AG09309 (cell line): ENCODE measurements around the gene CNTNAP2.

Experiments
- DNase-seq: peaks from one replicate; pipeline ENCODE4 v3.0.0-alpha.2; 2010; ENCODE audit warnings: low read depth
- H3K4me3 ChIP-seq: 2 replicates; pipeline ENCODE4 v1.5.1; 2011; ENCODE audit warnings: mild to moderate bottlenecking, low read depth, low read length, moderate library complexity; ENCODE audit not compliant: control insufficient read depth
- CTCF ChIP-seq: IDR thresholded peaks from 2 replicates; pipeline ENCODE4 v1.5.1; 2011; ENCODE audit warnings: mild to moderate bottlenecking, low read depth, low read length, inconsistent platforms; ENCODE audit not compliant: insufficient read depth, control insufficient read depth; ENCODE audit errors: missing control alignments

Gene CNTNAP2

DNA sequence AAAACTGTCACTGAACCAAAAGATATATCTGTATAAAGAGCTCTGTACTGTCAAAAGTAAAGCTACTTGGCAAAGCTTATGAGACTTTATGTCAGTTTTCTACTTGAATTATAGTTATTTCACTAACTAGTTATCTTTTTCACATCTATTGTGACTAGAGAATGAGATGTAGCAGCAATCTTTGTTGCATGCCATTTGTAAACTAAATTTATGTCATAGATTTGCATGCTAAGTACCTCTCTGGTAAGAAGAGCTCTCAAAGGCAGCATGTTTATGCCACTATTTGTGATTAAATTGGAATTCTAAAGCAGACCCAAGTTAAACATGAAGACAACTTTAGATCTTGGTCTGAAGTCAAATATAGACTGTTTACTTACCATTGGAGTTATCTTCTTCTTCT is 300.6 kb downstream of the CNTNAP2 start:
- H3K4me3 ChIP-seq: no peak overlapping the region
- TF ChIP-seq CTCF: no peak

DNA sequence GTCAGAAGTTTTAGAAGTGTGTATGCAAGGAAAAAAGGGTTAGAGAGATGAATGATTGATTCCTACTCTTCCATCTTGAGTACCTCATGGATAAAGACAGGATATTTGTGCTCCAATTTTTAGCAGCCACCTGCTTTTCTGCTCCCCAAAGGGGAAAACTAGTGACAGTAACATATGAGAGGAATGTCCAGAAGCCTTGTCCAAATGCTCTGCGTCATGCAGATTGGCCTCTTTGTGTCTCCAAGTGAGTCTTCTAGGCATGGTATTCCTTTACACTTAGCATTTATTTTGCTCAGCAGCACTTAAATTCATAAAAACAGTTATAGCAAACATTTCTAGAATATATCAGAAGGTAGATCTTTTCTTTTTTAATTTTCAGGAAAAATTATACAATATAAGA is 306.8 kb downstream of the CNTNAP2 start:
- no peak for TF ChIP-seq CTCF
- DNase-seq: no peak
- no peak overlapping the region for H3K4me3 ChIP-seq

More for the DNA sequence above, 300.6 kb downstream of the CNTNAP2 start:
- DNase-seq: no peak

DNA sequence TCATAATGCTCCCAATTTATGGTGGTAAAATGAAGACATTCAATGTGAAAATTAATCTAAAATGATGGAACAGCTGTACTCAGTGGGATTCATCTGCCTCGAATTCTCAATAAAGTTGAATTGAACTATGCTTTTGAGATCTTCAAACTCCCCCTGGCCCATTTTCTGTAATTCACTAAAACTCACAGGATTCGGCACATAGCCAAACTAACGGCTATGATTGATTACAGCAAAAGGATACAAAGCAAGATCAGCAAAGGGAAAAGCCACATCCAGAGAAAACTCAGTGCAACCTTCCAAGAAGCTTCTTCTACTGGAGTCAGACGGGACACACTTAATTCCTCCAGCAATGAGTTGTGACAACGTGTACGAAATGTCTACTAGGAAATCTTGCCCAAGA is 307.5 kb downstream of the CNTNAP2 start:
- H3K4me3 ChIP-seq: no peak overlapping the region
- TF ChIP-seq CTCF: no peak
- DNase-seq: no peak

- TF ChIP-seq CTCF: no peak
These were observed 316.9 kb downstream of the CNTNAP2 start for GRCh38 chr7:146433501-146433900.

DNA sequence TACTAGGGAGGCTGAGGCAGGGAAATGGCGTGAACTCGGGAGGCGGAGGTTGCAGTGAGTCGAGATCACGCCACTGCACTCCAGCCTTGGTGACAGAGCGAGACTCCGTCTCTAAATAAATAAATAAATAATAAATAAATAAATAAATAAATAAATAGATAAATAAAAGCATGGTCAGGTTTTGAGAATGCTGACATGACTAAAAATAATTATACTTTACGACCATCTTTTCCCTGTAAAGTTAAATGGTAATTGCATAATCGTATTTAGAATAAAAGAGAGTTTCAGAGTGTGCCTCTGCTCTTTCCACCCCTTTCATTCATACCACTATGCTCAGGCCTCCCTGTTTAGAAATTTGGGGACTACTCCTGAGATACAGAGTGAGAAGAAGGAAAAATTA is 326.5 kb downstream of the CNTNAP2 start:
- TF ChIP-seq CTCF: no peak
- DNase-seq: no peak
- no peak overlapping the region for H3K4me3 ChIP-seq

More at GRCh38 chr7:146433501-146433900, 316.9 kb downstream of the CNTNAP2 start:
- H3K4me3 ChIP-seq: no peak overlapping the region
- DNase-seq: no peak

DNA sequence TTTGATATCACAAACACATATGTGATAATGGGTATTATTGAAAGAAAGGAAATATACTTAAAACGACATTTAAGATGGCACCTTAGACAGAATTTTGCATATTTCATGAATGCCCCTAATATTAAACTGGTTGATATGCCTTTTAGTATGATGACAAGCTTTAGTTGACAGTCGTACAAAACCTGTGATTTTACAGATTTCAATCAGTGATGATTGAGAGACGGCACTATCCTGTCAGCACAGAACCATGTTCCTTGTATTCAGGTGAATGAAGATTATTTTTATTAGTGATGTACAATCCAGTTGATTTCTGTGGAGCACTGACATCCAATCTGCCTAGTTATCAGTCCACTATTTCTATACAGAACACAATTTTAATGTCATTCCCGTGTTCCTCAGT is 333.0 kb downstream of the CNTNAP2 start:
- TF ChIP-seq CTCF: no peak
- no peak overlapping the region for H3K4me3 ChIP-seq
- no peak for DNase-seq

- DNase-seq: no peak
- no peak overlapping the region for H3K4me3 ChIP-seq
- TF ChIP-seq CTCF: no peak
These were observed 338.6 kb downstream of the CNTNAP2 start for GRCh38 chr7:146455091-146455655.
